Measurements from ENCODE around the gene CHRNB1.

CHRNB1 gene

GRCh38 chr17:7484067-7484918 lies 39.4 kb downstream of the CHRNB1 start, which contains the start of gene POLR2A (continued):
- TF ChIP-seq ZNF274 (IDR thresholded peaks at IDR 0.05; ENCODE audit: low read length) (no peak), ZNF274 (tag by site-specific recombination; IDR thresholded peaks at IDR 0.05; ENCODE audit: borderline replicate concordance) (no peak), ZNF670 (tag by site-specific recombination; IDR thresholded peaks at IDR 0.05; ENCODE audit: low read depth) (no peak)

GRCh38 chr17:7484919-7485377 lies 40.1 kb downstream of the CHRNB1 start:
- POLR2A ChIA-PET: interaction anchor here (0.6 to 3.8 kb wide), 39 partner anchors 8 to 609 kb away, joined by 3 to 39 read pairs (median 5); partner anchors contain the start of genes CHRNB1, FGF11, MPDU1 and NEURL4
- peaks cover 21% of the 10 kb centered on the region for H3K4me1 ChIP-seq (ENCODE audit: control insufficient read depth, insufficient read depth, low read length)
- H3K36me3 ChIP-seq (ENCODE audit: control insufficient read depth in 2 of 2, insufficient read depth in 1 of 2, low read length in 2 of 2): peaks cover 8 to 35% of the 10 kb centered on the region in 2 experiments
- H3K9me3 ChIP-seq (ENCODE audit: control insufficient read depth, insufficient read depth, low read depth, low read length): no peaks in the 10 kb centered on the region
- peak overlapping the region; percentile 100 for H3K27ac ChIP-seq (ENCODE audit: extremely low read depth, low read depth, low read length)
- TF ChIP-seq ZSCAN16 (tag by site-specific recombination; IDR thresholded peaks at IDR 0.05) (peak; percentile 99), ZNF664 (tag by site-specific recombination; IDR thresholded peaks at IDR 0.05) (peak; percentile 68; the same call in 1 of the 2 replicates), ZNF473 (tag by site-specific recombination; IDR thresholded peaks at IDR 0.05) (no peak), CTCF (tag by site-specific recombination; IDR thresholded peaks at IDR 0.05) (peak; percentile 46; the same call in 1 of the 2 replicates), ZNF24 (tag by site-specific recombination; IDR thresholded peaks at IDR 0.05) (peak; percentile 3; the same call in 1 of the 2 replicates), GLIS2 (tag by site-specific recombination; IDR thresholded peaks at IDR 0.05) (no peak), ZNF423 (tag by site-specific recombination; IDR thresholded peaks at IDR 0.05) (0 out of 2 replicates have a peak, but pooled peaks have one; percentile 30)
- H3K4me3 ChIP-seq (ENCODE audit: low read depth, low read length): peak overlapping the region; percentile 51
- CTCF ChIA-PET: interaction anchor here (0.8 to 2.9 kb wide), 7 partner anchors 18 to 158 kb away, joined by 3 to 13 read pairs (median 4); partner anchors contain the start of genes CHRNB1 and TMEM256

GRCh38 chr17:7486181-7486580 lies 41.3 kb downstream of the CHRNB1 start:
- Histone ChIP-seq H3K4me1 (ENCODE audit: control insufficient read depth, insufficient read depth, low read length) (peaks cover 21% of the 10 kb centered on the region), H3K4me3 (ENCODE audit: low read depth, low read length) (peak overlapping the region; percentile 46), H3K36me3 (ENCODE audit: control insufficient read depth in 2 of 2, insufficient read depth in 1 of 2, low read length in 2 of 2) (peaks cover 15 to 45% of the 10 kb centered on the region in 2 experiments), H3K27ac (ENCODE audit: extremely low read depth, low read depth, low read length) (no peak overlapping the region), H3K9me3 (ENCODE audit: control insufficient read depth, insufficient read depth, low read depth, low read length) (no peaks in the 10 kb centered on the region)
- ChIA-PET CTCF (interaction anchor here (0.6 to 2.9 kb wide), 6 partner anchors 29 to 137 kb away, joined by 3 to 13 read pairs (median 7); partner anchors contain the start of gene CHRNB1), POLR2A (interaction anchor here (0.6 to 3.8 kb wide), 17 partner anchors 9 to 202 kb away, joined by 3 to 39 read pairs (median 5); partner anchors contain the start of genes CHRNB1, MPDU1, SENP3 and TMEM102)
- no peak for TF ChIP-seq ZNF580 (tag by site-specific recombination; IDR thresholded peaks at IDR 0.05)
- no peak for TF ChIP-seq KLF17 (tag by site-specific recombination; IDR thresholded peaks at IDR 0.05)
- no peak for TF ChIP-seq GLI4 (tag by site-specific recombination; IDR thresholded peaks at IDR 0.05)
- no peak for TF ChIP-seq ZNF221 (tag by site-specific recombination; IDR thresholded peaks at IDR 0.05; ENCODE audit: borderline replicate concordance)
- no peak for TF ChIP-seq ZNF791 (tag by site-specific recombination; IDR thresholded peaks at IDR 0.05)
- TF ChIP-seq PRDM10 (tag by site-specific recombination; IDR thresholded peaks at IDR 0.05): no peak
- TF ChIP-seq INSM2 (tag by site-specific recombination; IDR thresholded peaks at IDR 0.05): no peak
- no peak for TF ChIP-seq ZNF175 (tag by site-specific recombination; IDR thresholded peaks at IDR 0.05)
- TF ChIP-seq ZSCAN30 (tag by site-specific recombination; IDR thresholded peaks at IDR 0.05): no peak
- no peak for TF ChIP-seq KLF8 (tag by site-specific recombination; IDR thresholded peaks at IDR 0.05)
